Measurements from ENCODE around the gene IQSEC1.

- TF ChIP-seq EZH2 (IDR thresholded peaks at IDR 0.05; ENCODE audit: borderline replicate concordance) (no peak), CTCF (IDR thresholded peaks at IDR 0.05; ENCODE audit: poor library complexity) (no peak), EZH2phosphoT487 (IDR thresholded peaks at IDR 0.05; ENCODE audit: low read depth, severe bottlenecking, unreplicated experiment) (no peak)
These were observed 38.8 kb upstream of the IQSEC1 start for GRCh38 chr3:13111873-13112520.

All from hepatocyte (in vitro differentiated cells).